Myocyte (in vitro differentiated cells): ENCODE measurements around the gene UBL3. TPM values are rescaled to one million over a fixed set of nuclear protein-coding genes. Genes with fewer than 3 reads are reported as not detected.
A peak's percentile ranks its signal among the peaks of the same experiment; 100 is the strongest.

Experiments used
- DNase-seq: peaks from one replicate; pipeline ENCODE4 v3.0.0-alpha.2; 2012; ENCODE audit warnings: low read depth
- total RNA-seq: library from RNA; depleted of rRNA; stranded (reverse); fragments of >200 nt; gene quantifications from 2 replicates; pipeline ENCODE4 v1.2.3, GENCODE V29; 2014

UBL3 gene
- total RNA-seq, 1 donor from 2014 or later = 27.4 TPM

- no peak for DNase-seq
These were observed 39.5 kb downstream of the UBL3 start for GRCh38 chr13:29810898-29811297.

DNA sequence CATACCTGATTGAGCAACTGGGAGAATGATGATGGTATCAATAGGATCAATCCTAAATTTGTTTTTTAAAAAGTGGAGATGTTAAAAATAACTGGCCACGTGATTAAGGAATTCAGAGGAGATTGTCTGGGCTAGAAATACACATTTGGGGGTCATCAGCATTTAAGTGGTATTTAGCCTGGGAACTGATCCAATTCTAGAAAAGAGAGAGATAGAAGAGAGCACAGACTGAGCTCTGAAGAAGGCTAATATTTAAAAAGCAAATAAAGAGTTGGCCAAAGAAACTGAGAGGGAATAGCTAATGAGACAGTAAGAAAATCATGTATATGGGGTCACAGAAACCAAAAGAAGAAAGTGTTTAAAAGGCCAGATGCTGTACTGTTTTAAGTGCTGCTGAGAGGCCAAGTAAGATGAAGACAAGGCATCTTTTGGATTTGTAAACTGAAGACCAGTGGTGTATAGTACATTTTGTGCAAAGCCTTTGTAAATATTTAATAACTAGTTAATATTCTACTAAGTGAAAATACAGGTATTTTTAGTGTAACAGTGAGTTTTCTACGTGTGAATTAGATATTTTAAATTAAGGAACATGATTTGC lies 40.2 kb downstream of the UBL3 start:
- no peak for DNase-seq

GRCh38 chr13:29808264-29808663 lies 42.2 kb downstream of the UBL3 start:
- no peak for DNase-seq

DNA sequence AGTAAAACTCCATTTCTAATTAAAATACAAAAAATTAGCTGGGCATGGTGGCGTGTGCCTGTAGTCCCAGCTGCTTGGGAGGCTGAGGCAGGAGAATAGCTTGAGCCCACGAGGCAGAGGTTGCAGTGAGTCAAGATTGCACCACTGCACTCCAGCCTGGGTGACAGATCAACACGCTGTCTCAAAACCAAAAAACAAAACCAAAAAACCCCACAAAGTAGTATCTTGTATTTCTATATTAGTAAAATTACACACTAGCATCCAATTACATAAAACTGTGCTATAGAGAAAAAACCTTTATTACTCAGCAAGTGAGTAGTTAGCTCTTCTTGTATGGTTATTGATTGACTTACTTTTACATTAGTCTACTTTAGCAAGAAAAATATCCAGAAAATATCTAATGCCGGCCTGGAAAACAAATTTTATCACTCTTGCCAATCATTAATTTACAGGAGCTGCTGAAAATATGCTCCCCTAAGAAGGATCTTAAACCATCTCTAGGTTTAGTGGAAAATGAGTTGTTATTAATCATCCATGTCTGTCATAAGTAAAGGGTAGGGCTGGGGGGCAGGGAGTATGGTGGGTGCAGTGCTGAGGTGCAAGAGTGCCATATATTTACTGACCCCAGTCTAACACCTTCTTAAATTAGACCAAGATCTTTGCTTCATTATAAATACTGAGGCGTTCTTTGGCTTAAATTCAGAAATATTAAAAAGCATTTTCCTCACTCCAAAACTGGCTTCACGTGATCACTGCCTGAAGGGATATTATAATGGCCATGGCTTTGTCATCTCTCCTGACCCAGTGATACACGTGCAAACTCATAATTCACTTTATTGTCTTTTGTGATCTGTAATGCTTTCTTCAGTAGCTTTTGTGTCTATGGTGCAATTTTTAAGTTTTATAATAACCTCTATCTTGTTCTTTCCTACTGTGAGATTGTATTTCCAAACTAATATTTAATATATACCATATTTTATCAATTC lies 44.1 kb downstream of the UBL3 start:
- no peak for DNase-seq

DNA sequence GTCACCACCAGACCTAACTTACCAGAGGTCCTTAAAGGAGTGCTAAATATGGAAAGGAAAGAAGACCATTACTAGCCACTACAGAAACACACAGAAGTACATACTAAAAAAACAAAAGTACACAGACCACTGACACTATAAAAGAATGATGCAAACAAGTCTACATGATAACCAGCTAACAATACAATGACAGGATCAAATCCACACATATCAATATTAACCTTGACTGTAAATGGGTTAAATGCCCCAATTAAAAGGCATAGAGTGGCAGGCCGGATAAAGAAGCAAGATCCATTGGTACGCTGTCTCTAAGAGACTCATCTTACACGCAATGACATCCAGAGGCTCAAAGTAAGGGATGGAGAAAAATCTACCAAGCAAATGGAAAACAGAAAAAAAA lies 47.2 kb downstream of the UBL3 start:
- DNase-seq = no peak

DNA sequence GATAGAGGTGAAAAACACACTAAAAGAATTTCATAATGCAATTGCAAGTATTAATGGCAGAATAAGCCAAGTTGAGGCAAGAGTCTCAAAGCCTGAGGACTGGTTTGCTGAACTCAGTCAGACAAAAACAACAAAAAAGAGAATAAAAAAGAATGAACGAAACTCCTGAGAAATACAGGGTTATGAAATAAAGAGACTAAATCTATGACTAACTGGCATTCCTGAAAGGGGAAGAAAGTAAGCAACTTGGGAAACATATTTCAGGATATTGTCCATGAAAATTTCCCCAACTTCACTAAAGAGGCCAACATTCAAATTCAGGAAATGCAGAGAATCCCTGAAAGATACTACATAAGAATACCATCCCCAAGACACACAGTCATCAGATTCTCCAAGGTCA lies 47.8 kb downstream of the UBL3 start:
- no peak for DNase-seq

DNA sequence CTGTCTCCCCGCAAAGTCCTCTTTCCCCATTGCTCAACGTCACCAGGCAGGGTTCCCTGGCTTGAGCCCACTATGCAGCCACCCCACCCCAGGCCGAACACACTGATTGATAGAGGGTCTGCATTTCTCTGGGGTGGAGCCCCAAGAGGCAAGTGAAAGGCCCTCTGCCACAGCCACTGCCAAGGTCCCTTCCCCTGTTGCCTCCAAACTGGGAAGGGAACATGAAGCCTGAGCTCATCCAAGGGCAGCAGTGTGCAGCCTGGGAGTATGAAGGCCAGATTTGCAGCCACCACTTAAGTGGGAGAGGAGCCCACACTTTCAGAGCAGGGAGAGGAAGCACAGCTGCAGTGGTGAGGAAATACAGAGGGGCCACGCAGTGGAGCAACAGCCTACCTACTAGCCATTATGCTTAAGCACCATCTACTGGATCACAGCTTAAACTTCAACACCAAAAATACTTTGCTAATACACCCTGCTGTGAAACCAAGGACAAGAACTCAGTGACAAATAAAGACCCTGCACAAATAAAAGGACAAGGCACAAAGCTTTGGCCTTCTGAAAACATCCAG lies 48.6 kb downstream of the UBL3 start:
- peak; percentile 56 for DNase-seq

- no peak for DNase-seq
These were observed 49.3 kb downstream of the UBL3 start for GRCh38 chr13:29801102-29801501.

DNA sequence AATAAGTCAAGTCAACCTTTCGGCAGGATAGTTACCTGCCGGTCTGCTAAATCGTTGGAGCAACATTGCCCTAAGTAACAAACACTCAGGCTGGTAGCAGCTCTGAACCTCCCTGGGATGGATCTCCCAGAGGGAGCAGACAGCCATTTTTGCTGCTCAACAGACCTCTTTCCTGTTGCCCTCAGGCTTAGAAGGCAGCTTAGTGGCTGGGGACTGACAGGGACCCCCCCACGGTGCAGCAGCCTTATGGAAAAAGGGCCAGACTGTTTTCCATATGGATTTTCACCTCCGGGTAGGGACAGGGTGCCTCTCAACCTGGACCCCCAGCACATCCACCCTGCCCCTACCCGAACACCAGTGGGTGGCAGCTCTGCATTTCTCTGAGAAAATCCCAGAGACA lies 49.7 kb downstream of the UBL3 start:
- DNase-seq = no peak

DNA sequence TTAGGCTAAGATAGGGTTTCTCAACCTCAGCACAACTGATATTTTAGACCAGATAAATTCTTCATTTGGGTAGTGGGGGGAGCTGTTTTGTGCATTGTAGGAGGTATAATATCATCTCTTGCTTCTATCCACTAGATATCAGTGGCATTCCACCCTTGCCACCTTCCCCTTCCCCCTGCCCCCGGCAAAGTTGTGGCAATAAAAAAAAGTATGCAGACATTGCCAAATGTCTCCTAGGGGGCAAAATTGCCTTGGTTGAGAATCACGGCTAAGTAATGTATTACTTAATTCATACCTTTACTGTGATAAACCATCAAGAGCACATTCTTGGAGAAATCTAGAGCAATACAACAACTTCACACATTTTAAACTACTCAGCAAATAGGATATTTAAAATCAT lies 51.4 kb downstream of the UBL3 start:
- no peak for DNase-seq

GRCh38 chr13:29791997-29792780 lies 58.2 kb downstream of the UBL3 start:
- no peak for DNase-seq

- no peak for DNase-seq
These were observed 58.9 kb downstream of the UBL3 start for GRCh38 chr13:29791508-29791907.

GRCh38 chr13:29786698-29787097 lies 63.7 kb downstream of the UBL3 start:
- DNase-seq = no peak

DNA sequence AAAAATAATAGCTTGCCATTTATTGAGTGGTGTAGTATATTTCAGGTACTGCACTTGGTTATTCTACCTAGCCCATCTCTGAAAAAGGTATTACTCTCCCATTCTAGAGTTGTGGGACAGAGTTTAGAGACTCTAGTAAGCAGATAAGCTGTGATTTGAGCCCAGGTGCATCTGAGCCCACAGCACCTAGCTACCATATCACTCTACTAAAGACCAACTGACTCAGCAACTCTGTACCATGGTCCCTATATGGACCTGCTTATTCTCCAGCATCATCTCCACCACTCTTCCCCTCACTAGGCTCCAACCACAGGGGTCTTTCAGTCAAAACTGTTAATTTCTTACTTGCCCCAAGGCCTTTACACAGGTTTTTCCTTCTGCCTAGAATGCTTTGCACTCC lies 64.4 kb downstream of the UBL3 start:
- DNase-seq = no peak

GRCh38 chr13:29782798-29783197 lies 67.6 kb downstream of the UBL3 start:
- no peak for DNase-seq

DNA sequence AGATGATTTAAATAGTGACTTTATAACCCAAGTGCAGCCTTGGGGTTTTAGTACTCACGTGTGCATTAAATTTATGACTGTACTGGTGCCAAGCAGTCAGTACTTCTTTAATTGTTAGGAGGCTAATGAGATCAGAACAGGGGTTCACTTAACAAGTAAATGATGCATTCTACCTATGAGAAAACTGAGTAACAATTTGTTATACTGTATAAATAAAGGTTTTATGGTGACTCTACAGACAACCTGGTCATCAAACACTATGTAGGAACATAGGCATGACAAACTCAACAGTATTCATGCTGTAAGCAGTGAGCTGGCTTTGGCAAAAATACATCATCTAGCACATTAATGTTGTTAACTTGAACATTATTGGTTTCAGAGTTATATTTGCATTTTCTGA lies 75.6 kb downstream of the UBL3 start:
- no peak for DNase-seq

- DNase-seq = peak; percentile 19
These were observed 79.2 kb downstream of the UBL3 start for GRCh38 chr13:29771247-29771646.

- no peak for DNase-seq
These were observed 83.4 kb downstream of the UBL3 start for GRCh38 chr13:29767006-29767405.

DNA sequence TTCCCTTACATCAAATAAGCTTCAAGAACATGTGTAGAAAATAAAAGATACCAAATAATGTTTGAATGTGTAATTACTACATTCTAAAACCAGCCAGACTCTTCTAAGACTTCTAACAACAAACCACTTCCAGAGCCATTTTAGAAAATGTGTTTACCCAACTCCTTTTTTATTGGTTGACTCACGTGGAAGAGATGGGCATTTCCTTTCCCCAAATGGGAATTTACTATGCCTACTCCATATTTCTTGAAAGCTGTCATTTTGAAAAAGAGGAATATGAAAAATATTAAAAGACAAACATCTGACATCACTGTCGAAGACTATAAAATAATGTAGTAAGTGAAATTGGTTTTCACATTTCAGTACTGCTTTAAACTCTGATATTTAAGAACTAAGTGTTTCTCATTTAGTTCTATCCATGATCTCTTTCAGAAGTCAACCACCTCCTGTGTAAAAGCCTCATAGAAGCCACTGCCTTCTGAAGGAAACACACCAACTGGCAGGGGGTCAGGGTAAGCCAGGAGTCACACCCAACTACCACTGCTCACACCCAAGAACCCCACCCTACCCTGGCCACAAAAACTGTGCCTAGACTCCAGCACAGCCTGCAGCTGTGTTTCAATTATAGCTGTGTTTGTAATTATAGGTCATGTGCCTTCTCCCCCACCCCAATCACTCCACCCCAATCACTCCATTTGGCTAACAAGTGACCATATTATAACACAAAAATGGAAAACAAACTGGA lies 86.8 kb downstream of the UBL3 start:
- DNase-seq = peak; percentile 92

DNA sequence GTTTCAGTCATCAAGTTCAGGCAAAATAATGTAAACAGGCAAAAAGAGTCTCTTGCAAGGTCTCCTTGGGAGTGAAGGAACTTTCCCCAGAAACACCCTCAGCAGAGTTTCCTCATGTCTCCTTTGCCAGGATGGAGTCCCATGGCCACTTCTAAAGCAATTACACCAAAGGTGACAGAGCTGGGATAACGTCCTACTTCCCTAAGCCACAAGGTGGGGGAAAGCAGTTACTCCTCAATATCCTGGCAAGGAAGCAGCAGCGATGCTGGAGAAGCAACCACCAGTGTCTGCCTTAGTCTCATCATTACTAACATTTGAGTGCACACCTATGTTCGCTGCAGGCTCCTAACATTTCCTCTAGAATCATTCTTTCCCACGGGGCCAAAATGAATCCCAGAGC lies 88.6 kb downstream of the UBL3 start:
- DNase-seq = no peak

DNA sequence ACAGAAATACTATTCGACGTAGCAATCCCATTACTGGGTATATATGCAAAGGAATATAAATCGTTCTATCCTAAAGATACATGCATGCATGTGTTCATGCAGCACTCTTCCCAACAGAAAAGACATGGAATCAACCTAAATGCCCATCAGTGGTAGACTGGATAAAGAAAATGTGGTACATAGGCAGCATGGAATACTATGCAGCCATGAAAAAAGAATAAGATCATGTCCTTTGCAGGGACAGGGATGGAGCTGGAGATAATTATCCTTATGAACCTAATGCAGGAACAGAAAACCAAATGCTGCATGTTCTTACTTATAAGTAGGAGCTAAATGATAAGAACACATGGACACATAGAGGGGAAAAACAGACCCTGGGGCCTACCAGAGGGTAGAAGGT lies 89.3 kb downstream of the UBL3 start:
- no peak for DNase-seq
